Measurements from ENCODE around the gene FAM168B.
"Not testable (repeated sequence)": the region's sequence is repeated elsewhere in the genome, so short reads cannot be mapped to it uniquely, and the experiment has no call there.

FAM168B gene

GRCh38 chr2:131094463-131095281 lies 1.4 kb upstream of the FAM168B start:
- Histone ChIP-seq H3K4me3 (ENCODE audit: low read length) (peak overlapping the region; percentile 91), H3K9ac (ENCODE audit: low read depth, low read length) (peak overlapping the region; percentile 100; the same call in 1 of the 2 replicates), H3K4me1 (ENCODE audit: insufficient read depth, low read length) (no peaks in the 10 kb centered on the region), H3K36me3 (ENCODE audit: insufficient read depth, low read length) (peaks cover 14% of the 10 kb centered on the region), H3K9me3 (ENCODE audit: insufficient read depth, low read depth, low read length) (no peaks in the 10 kb centered on the region), H3K27ac (ENCODE audit: low read depth, low read length) (no peak overlapping the region), H3K27me3 (ENCODE audit: insufficient read depth, low read length) (no peaks in the 10 kb centered on the region)
- 94% methylated on average over 20 of the region's 22 CpGs for WGBS

- WGBS = 15% methylated on average over 37 of the region's 37 CpGs
- Histone ChIP-seq H3K36me3 (ENCODE audit: insufficient read depth, low read length) (peaks cover 20% of the 10 kb centered on the region), H3K4me3 (ENCODE audit: low read length) (peak overlapping the region; percentile 91), H3K27me3 (ENCODE audit: insufficient read depth, low read length) (no peaks in the 10 kb centered on the region), H3K27ac (ENCODE audit: low read depth, low read length) (peak overlapping the region; percentile 100), H3K4me1 (ENCODE audit: insufficient read depth, low read length) (no peaks in the 10 kb centered on the region), H3K9ac (ENCODE audit: low read depth, low read length) (peak overlapping the region; percentile 100), H3K9me3 (ENCODE audit: insufficient read depth, low read depth, low read length) (no peaks in the 10 kb centered on the region)
These were observed 619 bp upstream of the FAM168B start for GRCh38 chr2:131093696-131094462.

GRCh38 chr2:131092458-131093005 lies 728 bp downstream of the FAM168B start:
- Histone ChIP-seq H3K27ac (ENCODE audit: low read depth, low read length) (peak overlapping the region; percentile 100), H3K4me3 (ENCODE audit: low read length) (peak overlapping the region; percentile 91), H3K9ac (ENCODE audit: low read depth, low read length) (peak overlapping the region; percentile 100), H3K9me3 (ENCODE audit: insufficient read depth, low read depth, low read length) (no peaks in the 10 kb centered on the region), H3K4me1 (ENCODE audit: insufficient read depth, low read length) (no peaks in the 10 kb centered on the region), H3K27me3 (ENCODE audit: insufficient read depth, low read length) (no peaks in the 10 kb centered on the region), H3K36me3 (ENCODE audit: insufficient read depth, low read length) (peaks cover 33% of the 10 kb centered on the region)
- WGBS = 4% methylated on average over 24 of the region's 26 CpGs

- Histone ChIP-seq H3K9ac (ENCODE audit: low read depth, low read length) (no peak overlapping the region), H3K27ac (ENCODE audit: low read depth, low read length) (no peak overlapping the region), H3K4me3 (ENCODE audit: low read length) (no peak overlapping the region), H3K36me3 (ENCODE audit: insufficient read depth, low read length) (peaks cover 82% of the 10 kb centered on the region), H3K4me1 (ENCODE audit: insufficient read depth, low read length) (no peaks in the 10 kb centered on the region; the same call in 1 of the 2 replicates), H3K27me3 (ENCODE audit: insufficient read depth, low read length) (no peaks in the 10 kb centered on the region), H3K9me3 (ENCODE audit: insufficient read depth, low read depth, low read length) (no peaks in the 10 kb centered on the region)
- WGBS = 96% methylated on average over 2 of the region's 2 CpGs
These were observed 7.6 kb downstream of the FAM168B start for GRCh38 chr2:131085646-131086045.

GRCh38 chr2:131081190-131081589 lies 12.1 kb downstream of the FAM168B start:
- H3K36me3 ChIP-seq (ENCODE audit: insufficient read depth, low read length) = peaks cover 88% of the 10 kb centered on the region

GRCh38 chr2:131079931-131080330 lies 13.3 kb downstream of the FAM168B start:
- not testable (repeated sequence) for H3K9me3 ChIP-seq (ENCODE audit: insufficient read depth, low read depth, low read length); H3K9ac ChIP-seq (ENCODE audit: low read depth, low read length); H3K27ac ChIP-seq (ENCODE audit: low read depth, low read length); H3K4me3 ChIP-seq (ENCODE audit: low read length); H3K4me1 ChIP-seq (ENCODE audit: insufficient read depth, low read length); H3K27me3 ChIP-seq (ENCODE audit: insufficient read depth, low read length)
- peaks cover 85% of the 10 kb centered on the region for H3K36me3 ChIP-seq (ENCODE audit: insufficient read depth, low read length)
- 94% methylated on average over 6 of the region's 6 CpGs for WGBS

More at GRCh38 chr2:131081190-131081589, 12.1 kb downstream of the FAM168B start:
- Histone ChIP-seq H3K9ac (ENCODE audit: low read depth, low read length) (no peak overlapping the region), H3K27me3 (ENCODE audit: insufficient read depth, low read length) (no peaks in the 10 kb centered on the region), H3K4me1 (ENCODE audit: insufficient read depth, low read length) (no peaks in the 10 kb centered on the region; the same call in 1 of the 2 replicates), H3K4me3 (ENCODE audit: low read length) (no peak overlapping the region), H3K9me3 (ENCODE audit: insufficient read depth, low read depth, low read length) (no peaks in the 10 kb centered on the region), H3K27ac (ENCODE audit: low read depth, low read length) (no peak overlapping the region)
- WGBS = 85% methylated on average over 4 of the region's 4 CpGs

GRCh38 chr2:131077966-131078365 lies 15.3 kb downstream of the FAM168B start:
- 96% methylated on average over 3 of the region's 3 CpGs for WGBS
- no peak overlapping the region for H3K27ac ChIP-seq (ENCODE audit: low read depth, low read length)
- H3K36me3 ChIP-seq (ENCODE audit: insufficient read depth, low read length) = peaks cover 90% of the 10 kb centered on the region
- no peak overlapping the region for H3K9ac ChIP-seq (ENCODE audit: low read depth, low read length)
- H3K27me3 ChIP-seq (ENCODE audit: insufficient read depth, low read length) = no peaks in the 10 kb centered on the region
- no peaks in the 10 kb centered on the region; the same call in 1 of the 2 replicates for H3K4me1 ChIP-seq (ENCODE audit: insufficient read depth, low read length)
- H3K9me3 ChIP-seq (ENCODE audit: insufficient read depth, low read depth, low read length) = no peaks in the 10 kb centered on the region
- H3K4me3 ChIP-seq (ENCODE audit: low read length) = no peak overlapping the region

GRCh38 chr2:131077182-131077846 lies 15.9 kb downstream of the FAM168B start:
- Histone ChIP-seq H3K9ac (ENCODE audit: low read depth, low read length) (no peak overlapping the region), H3K4me3 (ENCODE audit: low read length) (no peak overlapping the region), H3K36me3 (ENCODE audit: insufficient read depth, low read length) (peaks cover 91% of the 10 kb centered on the region), H3K27ac (ENCODE audit: low read depth, low read length) (no peak overlapping the region), H3K9me3 (ENCODE audit: insufficient read depth, low read depth, low read length) (no peaks in the 10 kb centered on the region), H3K4me1 (ENCODE audit: insufficient read depth, low read length) (no peaks in the 10 kb centered on the region; the same call in 1 of the 2 replicates), H3K27me3 (ENCODE audit: insufficient read depth, low read length) (no peaks in the 10 kb centered on the region)
- WGBS = 94% methylated on average over 11 of the region's 11 CpGs

- Histone ChIP-seq H3K4me3 (ENCODE audit: low read length) (no peak overlapping the region), H3K36me3 (ENCODE audit: insufficient read depth, low read length) (peaks cover 89% of the 10 kb centered on the region), H3K27ac (ENCODE audit: low read depth, low read length) (no peak overlapping the region)
These were observed 16.6 kb downstream of the FAM168B start for GRCh38 chr2:131076707-131077106.

GRCh38 chr2:131075578-131075977 lies 17.7 kb downstream of the FAM168B start:
- not testable (repeated sequence) for H3K4me3 ChIP-seq (ENCODE audit: low read length); H3K4me1 ChIP-seq (ENCODE audit: insufficient read depth, low read length); H3K27me3 ChIP-seq (ENCODE audit: insufficient read depth, low read length); H3K9me3 ChIP-seq (ENCODE audit: insufficient read depth, low read depth, low read length); H3K9ac ChIP-seq (ENCODE audit: low read depth, low read length); H3K27ac ChIP-seq (ENCODE audit: low read depth, low read length)
- WGBS = 97% methylated on average over 15 of the region's 15 CpGs
- H3K36me3 ChIP-seq (ENCODE audit: insufficient read depth, low read length) = peaks cover 90% of the 10 kb centered on the region

More at GRCh38 chr2:131076707-131077106, 16.6 kb downstream of the FAM168B start:
- H3K9ac ChIP-seq (ENCODE audit: low read depth, low read length) = no peak overlapping the region
- WGBS = 87% methylated on average over 5 of the region's 5 CpGs
- H3K9me3 ChIP-seq (ENCODE audit: insufficient read depth, low read depth, low read length) = no peaks in the 10 kb centered on the region
- no peaks in the 10 kb centered on the region; the same call in 1 of the 2 replicates for H3K4me1 ChIP-seq (ENCODE audit: insufficient read depth, low read length)
- no peaks in the 10 kb centered on the region for H3K27me3 ChIP-seq (ENCODE audit: insufficient read depth, low read length)

Data from HUES64 (cell line).